ENCODE results near the gene FYN.

Gene FYN

GRCh38 chr6:111872401-111873177, 663 bp downstream of the FYN start (continued):
- peak; percentile 92 for TF ChIP-seq PATZ1 (tag by site-specific recombination; IDR thresholded peaks at IDR 0.05)
- peak; percentile 88 for TF ChIP-seq SP7 (tag by site-specific recombination; IDR thresholded peaks at IDR 0.05)
- no peak for TF ChIP-seq ZNF776 (tag by site-specific recombination; IDR thresholded peaks at IDR 0.05; ENCODE audit: borderline replicate concordance)
- TF ChIP-seq ZNF473 (tag by site-specific recombination; IDR thresholded peaks at IDR 0.05): no peak
- no peak for TF ChIP-seq GLI4 (tag by site-specific recombination; IDR thresholded peaks at IDR 0.05)
- TF ChIP-seq ZNF121 (tag by site-specific recombination; IDR thresholded peaks at IDR 0.05): no peak
- peak; percentile 42 for TF ChIP-seq OSR2 (tag by site-specific recombination; IDR thresholded peaks at IDR 0.05)
- no peak for TF ChIP-seq ZNF488 (tag by site-specific recombination; IDR thresholded peaks at IDR 0.05)
- TF ChIP-seq ZSCAN4 (tag by site-specific recombination; IDR thresholded peaks at IDR 0.05): peak; percentile 14; the same call in 1 of the 2 replicates
- TF ChIP-seq ZNF202 (tag by site-specific recombination; IDR thresholded peaks at IDR 0.05; ENCODE audit: borderline replicate concordance): no peak
- TF ChIP-seq ZIC2 (tag by site-specific recombination; IDR thresholded peaks at IDR 0.05): peak; percentile 76
- no peak for TF ChIP-seq ZNF791 (tag by site-specific recombination; IDR thresholded peaks at IDR 0.05)
- TF ChIP-seq HIC1 (tag by site-specific recombination; IDR thresholded peaks at IDR 0.05): peak; percentile 68
- TF ChIP-seq ZNF501 (tag by site-specific recombination; IDR thresholded peaks at IDR 0.05): peak; percentile 57; the same call in 1 of the 2 replicates
- peak; percentile 93 for TF ChIP-seq ZNF660 (tag by site-specific recombination; IDR thresholded peaks at IDR 0.05)
- TF ChIP-seq KLF17 (tag by site-specific recombination; IDR thresholded peaks at IDR 0.05): peak; percentile 90
- peak; percentile 71; the same call in 1 of the 2 replicates for TF ChIP-seq KLF16 (tag by site-specific recombination; IDR thresholded peaks at IDR 0.05)
- no peak for TF ChIP-seq ZNF555 (tag by site-specific recombination; conservative IDR thresholded peaks at IDR 0.05)
- peak; percentile 90 for TF ChIP-seq GLIS2 (tag by site-specific recombination; IDR thresholded peaks at IDR 0.05)
- peak; percentile 75 for TF ChIP-seq ZNF629 (tag by site-specific recombination; IDR thresholded peaks at IDR 0.05)
- no peak for TF ChIP-seq ZFP41 (tag by site-specific recombination; IDR thresholded peaks at IDR 0.05; ENCODE audit: borderline replicate concordance)
- TF ChIP-seq KLF8 (tag by site-specific recombination; IDR thresholded peaks at IDR 0.05): peak; percentile 84
- TF ChIP-seq ZNF423 (tag by site-specific recombination; IDR thresholded peaks at IDR 0.05): 0 out of 2 replicates have a peak, but pooled peaks have one; percentile 14
- TF ChIP-seq ZFP37 (tag by site-specific recombination; IDR thresholded peaks at IDR 0.05): 0 out of 2 replicates have a peak, but pooled peaks have one; percentile 2
- TF ChIP-seq ZNF23 (tag by site-specific recombination; IDR thresholded peaks at IDR 0.05; ENCODE audit: borderline replicate concordance): no peak
- no peak for TF ChIP-seq ZNF18 (tag by site-specific recombination; IDR thresholded peaks at IDR 0.05)
- TF ChIP-seq PRDM6 (tag by site-specific recombination; IDR thresholded peaks at IDR 0.05): no peak
- peak; percentile 82 for TF ChIP-seq ZNF335 (tag by site-specific recombination; conservative IDR thresholded peaks at IDR 0.05)
- TF ChIP-seq ZSCAN30 (tag by site-specific recombination; IDR thresholded peaks at IDR 0.05): peak; percentile 72

All from HEK293 (cell line).